Testis (tissue), 3 donors: ENCODE data around the gene PITRM1. TPM values are rescaled to one million over a fixed set of nuclear protein-coding genes. Genes with fewer than 3 reads are reported as not detected.

Experiments used
- DNase-seq: peaks from one replicate; pipeline ENCODE4 v3.0.0-alpha.2; 2019
- H3K27ac ChIP-seq, 2 donors: fragments of 200-600 bp; sonication (generic); one replicate each; pipeline ENCODE4 v1.5.1; 2019
- H3K27me3 ChIP-seq: fragments of 200-600 bp; sonication (generic); one replicate; pipeline ENCODE4 v1.5.1; 2019
- H3K36me3 ChIP-seq: fragments of 200-600 bp; sonication (generic); one replicate; pipeline ENCODE4 v1.5.1; 2017; ENCODE audit warnings: low read depth; ENCODE audit errors: missing control alignments
- H3K4me1 ChIP-seq: fragments of 200-600 bp; sonication (generic); one replicate; pipeline ENCODE4 v1.5.1; 2019
- H3K4me3 ChIP-seq, 2 donors: fragments of 200-600 bp; sonication (generic); one replicate each; pipeline ENCODE4 v1.5.1; 2017 to 2019
- H3K9me3 ChIP-seq: fragments of 200-600 bp; sonication (generic); one replicate; pipeline ENCODE4 v1.5.1; 2017
- POLR2A ChIP-seq: fragments of 450-650 bp; IDR thresholded peaks from one replicate; pipeline ENCODE4 v1.6.1; 2017; ENCODE audit warnings: antibody characterized with exemption, mild to moderate bottlenecking, moderate library complexity
- WGBS, 2 donors: methylation state at CpG; one replicate each; pipeline ENCODE4 v1.1.5; 2018; 5-methylcytosine and 5-hydroxymethylcytosine counted together
- intact Hi-C: fragments of 100-400 bp; cut with DNase I; formaldehyde crosslinking; loops from one replicate; pipeline ENCODE4 v1.15.1; 2023; ENCODE audit warnings: low total_unique reads
- polyA plus RNA-seq: library from polyadenylated mRNA; stranded (reverse); fragments of 350-450 nt; fragmentation: Illumina TruSeq; extraction: RNeasy Lipid Tissue Mini Kit (QIAGEN cat#74804); gene quantifications from one replicate; pipeline ENCODE4 v1.2.3, GENCODE V29; 2014; ENCODE audit warnings: low read depth, low replicate concordance; ENCODE audit not compliant: insufficient read depth
- total RNA-seq, 2 donors: library from RNA; depleted of rRNA; stranded (reverse); fragments of >200 nt; gene quantifications; one replicate each; pipeline ENCODE4 v1.2.3, GENCODE V29; 2016
- TF ChIP-seq, protein P1 (sequence below), 3 experiments: fragments of 450-650 bp in 2 of 3; fragments of 200-600 bp in 1 of 3; sonication (generic) in 1 of 3; IDR thresholded peaks; one replicate each; pipeline ENCODE4 v1.5.1; 2016 to 2019; ENCODE audit warnings: antibody characterized with exemption in 3 of 3, mild to moderate bottlenecking in 2 of 3, moderate library complexity in 1 of 3

PITRM1 gene
- total and polyA plus RNA-seq, 3 donors from 2014 or later: 109 to 162 (median 125) TPM

GRCh38 chr10:3122486-3123205, 49.9 kb downstream of the PITRM1 start:
- TF ChIP-seq, protein P1, sequence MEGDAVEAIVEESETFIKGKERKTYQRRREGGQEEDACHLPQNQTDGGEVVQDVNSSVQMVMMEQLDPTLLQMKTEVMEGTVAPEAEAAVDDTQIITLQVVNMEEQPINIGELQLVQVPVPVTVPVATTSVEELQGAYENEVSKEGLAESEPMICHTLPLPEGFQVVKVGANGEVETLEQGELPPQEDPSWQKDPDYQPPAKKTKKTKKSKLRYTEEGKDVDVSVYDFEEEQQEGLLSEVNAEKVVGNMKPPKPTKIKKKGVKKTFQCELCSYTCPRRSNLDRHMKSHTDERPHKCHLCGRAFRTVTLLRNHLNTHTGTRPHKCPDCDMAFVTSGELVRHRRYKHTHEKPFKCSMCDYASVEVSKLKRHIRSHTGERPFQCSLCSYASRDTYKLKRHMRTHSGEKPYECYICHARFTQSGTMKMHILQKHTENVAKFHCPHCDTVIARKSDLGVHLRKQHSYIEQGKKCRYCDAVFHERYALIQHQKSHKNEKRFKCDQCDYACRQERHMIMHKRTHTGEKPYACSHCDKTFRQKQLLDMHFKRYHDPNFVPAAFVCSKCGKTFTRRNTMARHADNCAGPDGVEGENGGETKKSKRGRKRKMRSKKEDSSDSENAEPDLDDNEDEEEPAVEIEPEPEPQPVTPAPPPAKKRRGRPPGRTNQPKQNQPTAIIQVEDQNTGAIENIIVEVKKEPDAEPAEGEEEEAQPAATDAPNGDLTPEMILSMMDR (IDR thresholded peaks at IDR 0.05): no peak
- no peak for TF ChIP-seq POLR2A

DNA sequence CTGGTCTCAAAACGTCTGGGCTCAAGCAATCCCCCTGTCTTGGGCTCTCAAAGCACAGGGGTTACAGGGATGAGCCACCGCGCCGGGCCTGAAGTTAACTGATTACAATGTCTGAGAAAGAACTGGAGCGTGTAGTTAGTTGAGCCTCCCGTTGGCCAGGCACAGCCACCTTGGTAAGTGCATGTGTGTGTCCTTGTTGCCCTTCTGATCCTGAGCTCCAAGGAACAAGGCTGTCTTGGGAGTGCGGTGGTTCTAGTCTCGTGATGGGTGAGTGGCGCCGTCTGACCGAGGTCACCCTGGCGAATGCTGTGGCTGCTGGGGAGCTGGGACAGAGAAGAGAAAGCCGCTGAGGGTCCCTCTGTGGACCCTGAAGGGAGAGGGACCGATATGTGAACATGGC, 50.5 kb downstream of the PITRM1 start:
- Histone ChIP-seq H3K36me3 (no peaks in the 10 kb centered on the region), H3K9me3 (no peaks in the 10 kb centered on the region), H3K4me1 (no peaks in the 10 kb centered on the region), H3K4me3 (no peak overlapping the region), H3K27ac (no peak overlapping the region), H3K27me3 (no peaks in the 10 kb centered on the region)
- 88% methylated on average over 10 to 14 of the region's 14 CpGs for WGBS, 2 donors
- intact Hi-C loops: no loop called here
- DNase-seq: no peak
- TF ChIP-seq POLR2A: no peak
- TF ChIP-seq, protein P1 (IDR thresholded peaks at IDR 0.05): no peak

More at GRCh38 chr10:3122486-3123205, 49.9 kb downstream of the PITRM1 start:
- DNase-seq: no peak
- intact Hi-C loops: no loop called here
- Histone ChIP-seq H3K4me1 (no peaks in the 10 kb centered on the region), H3K27me3 (no peaks in the 10 kb centered on the region), H3K27ac (no peak overlapping the region), H3K36me3 (no peaks in the 10 kb centered on the region), H3K9me3 (no peaks in the 10 kb centered on the region), H3K4me3 (no peak overlapping the region)
- WGBS, 2 donors: 89 to 90% methylated on average over 22 to 27 of the region's 27 CpGs

DNA sequence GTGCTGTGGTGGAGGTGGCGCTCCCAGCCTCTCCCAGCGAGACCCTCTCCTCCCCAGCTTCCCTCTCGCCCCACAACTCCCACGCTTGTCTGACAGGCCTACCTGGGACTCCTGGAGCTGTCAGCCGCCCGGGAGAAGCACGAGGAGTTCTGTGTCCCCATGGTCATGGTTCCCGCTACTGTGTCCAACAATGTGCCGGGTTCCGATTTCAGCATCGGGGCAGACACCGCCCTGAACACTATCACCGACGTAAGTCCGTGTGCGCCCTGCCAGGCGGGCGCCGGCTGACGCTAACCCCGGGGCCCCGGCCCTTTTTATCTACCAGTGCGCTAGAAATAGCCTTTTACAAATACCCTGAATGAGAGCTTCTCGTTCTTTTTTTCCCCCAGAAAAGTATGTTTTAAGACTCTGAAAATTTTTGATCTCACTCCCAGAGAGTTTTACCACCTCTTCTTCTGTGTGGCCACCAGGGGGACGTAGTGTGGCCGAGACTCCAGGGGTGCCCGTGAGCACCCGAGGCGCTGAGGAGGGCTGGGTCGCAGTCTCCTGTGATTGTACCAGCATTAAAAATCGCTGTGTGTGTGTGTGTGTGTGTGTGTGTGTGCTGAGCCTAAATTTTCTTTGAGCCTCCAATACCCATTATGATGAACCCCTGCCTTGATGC, 52.7 kb downstream of the PITRM1 start:
- Histone ChIP-seq H3K4me1 (no peaks in the 10 kb centered on the region), H3K27me3 (no peaks in the 10 kb centered on the region), H3K27ac (no peak overlapping the region), H3K4me3 (no peak overlapping the region), H3K36me3 (no peaks in the 10 kb centered on the region), H3K9me3 (no peaks in the 10 kb centered on the region)
- DNase-seq: no peak
- WGBS, 2 donors: 89 to 90% methylated on average over 30 to 31 of the region's 31 CpGs
- intact Hi-C loops: no loop called here
- TF ChIP-seq, protein P1 (IDR thresholded peaks at IDR 0.05): peak in 2 of 3 experiments; percentile 12 to 33
- TF ChIP-seq POLR2A: no peak

- intact Hi-C loops: no loop called here
- Histone ChIP-seq H3K36me3 (no peaks in the 10 kb centered on the region), H3K4me1 (no peaks in the 10 kb centered on the region), H3K4me3 (no peak overlapping the region), H3K27ac (no peak overlapping the region), H3K9me3 (no peaks in the 10 kb centered on the region), H3K27me3 (no peaks in the 10 kb centered on the region)
- WGBS, 2 donors: 71 to 78% methylated on average over 32 of the region's 32 CpGs
- TF ChIP-seq, protein P1 (IDR thresholded peaks at IDR 0.05): no peak
- no peak for TF ChIP-seq POLR2A
- DNase-seq: no peak
Measured at GRCh38 chr10:3118641-3119091, 53.9 kb downstream of the PITRM1 start.
